T-cell (primary cell): ENCODE measurements around the gene MCL1. TPM values are rescaled to one million over a fixed set of nuclear protein-coding genes. Genes with fewer than 3 reads are reported as not detected.

ENCODE experiments used
- ATAC-seq, 4 experiments: fragments of 200-7000 bp in 3 of 4; fragments of 150-1000 bp in 1 of 4; cut with Tn5 transposase; replicated peaks in 1 of 4; 1 replicate in 3 of 4; 2 replicates in 1 of 4; pipeline ENCODE4 v1.10.0; 2021; ENCODE audit warnings: moderate library complexity in 3 of 4, mild to moderate bottlenecking in 2 of 4, moderate number of reproducible peaks in 1 of 4
- CTCF ChIA-PET, 2 donors: fragments of 300-600 bp; sonication (Branson Sonifier 250); formaldehyde crosslinking; loops; one replicate each; lab custom pipeline; 2022; ENCODE audit warnings: antibody characterized with exemption in 2 of 2; lab: Charles Lee
- POLR2A ChIA-PET, 2 donors: fragments of 300-600 bp; sonication (Branson Sonifier 250); formaldehyde crosslinking; loops; one replicate each; lab custom pipeline; 2022; ENCODE audit warnings: antibody characterized with exemption in 2 of 2; lab: Charles Lee
- DNase-seq, 35 experiments: peaks; one replicate each; pipeline versions ENCODE4 v3.0.0 to v3.0.0-alpha.2; 2013 to 2023
- H3K27ac ChIP-seq: one replicate; pipeline ENCODE4 v1.5.1; 2013; ENCODE audit warnings: low read length
- H3K27me3 ChIP-seq, 2 experiments: replicated peaks in 1 of 2; 1 replicate in 1 of 2; 2 replicates in 1 of 2; pipeline versions ENCODE4 v1.6.1 to v1.7.0; 2013; ENCODE audit warnings: low read length in 1 of 2, mixed read lengths in 1 of 2; ENCODE audit not compliant: control insufficient read depth in 2 of 2, insufficient read depth in 2 of 2; ENCODE audit errors: extremely low read depth in 1 of 2
- H3K36me3 ChIP-seq, 2 donors: 1 replicate in 1 of 2; 2 replicates in 1 of 2; pipeline versions ENCODE4 v1.6.1 to v1.7.0; 2013; ENCODE audit warnings: low read length in 1 of 2; ENCODE audit not compliant: control insufficient read depth in 2 of 2, insufficient read depth in 1 of 2; ENCODE audit errors: extremely low read depth in 1 of 2
- H3K4me1 ChIP-seq, 2 experiments: 1 replicate in 1 of 2; 2 replicates in 1 of 2; pipeline versions ENCODE4 v1.6.1 to v1.7.0; 2013; ENCODE audit warnings: low read length in 2 of 2, mixed read lengths in 1 of 2; ENCODE audit not compliant: insufficient read depth in 2 of 2, control insufficient read depth in 1 of 2; ENCODE audit errors: extremely low read depth in 1 of 2
- H3K4me3 ChIP-seq, 2 donors: 1 replicate in 1 of 2; 2 replicates in 1 of 2; pipeline versions ENCODE4 v1.5.1 to v1.7.0; 2013; ENCODE audit warnings: mild to moderate bottlenecking in 2 of 2, low read length in 1 of 2, moderate library complexity in 1 of 2; ENCODE audit not compliant: control insufficient read depth in 1 of 2; ENCODE audit errors: extremely low read depth in 1 of 2
- H3K9me3 ChIP-seq: 2 replicates; pipeline ENCODE4 v1.7.0; 2013
- H3K27ac Mint-ChIP-seq, 2 donors: one replicate each; pipeline ENCODE4 v1.8.0; 2020 to 2021; ENCODE audit warnings: mild to moderate bottlenecking in 2 of 2, mixed read lengths in 2 of 2
- H3K27me3 Mint-ChIP-seq, 2 donors: one replicate each; pipeline ENCODE4 v1.8.0; 2021 to 2022; ENCODE audit warnings: mixed read lengths in 2 of 2
- H3K36me3 Mint-ChIP-seq: one replicate; pipeline ENCODE4 v1.8.0; 2021; ENCODE audit warnings: mixed read lengths
- H3K4me1 Mint-ChIP-seq, 3 donors: one replicate each; pipeline ENCODE4 v1.8.0; 2020 to 2022; ENCODE audit warnings: mixed read lengths in 3 of 3, mild to moderate bottlenecking in 1 of 3
- H3K4me3 Mint-ChIP-seq, 3 donors: one replicate each; pipeline ENCODE4 v1.8.0; 2020 to 2022; ENCODE audit warnings: mild to moderate bottlenecking in 3 of 3, mixed read lengths in 3 of 3, moderate library complexity in 3 of 3
- H3K9me3 Mint-ChIP-seq, 3 donors: one replicate each; pipeline ENCODE4 v1.8.0; 2020 to 2022; ENCODE audit warnings: mixed read lengths in 3 of 3
- WGBS: methylation state at CpG from one replicate; pipeline ENCODE4 v1.1.5; 2013; ENCODE audit warnings: missing lambda C conversion rate; ENCODE audit not compliant: insufficient coverage; 5-methylcytosine and 5-hydroxymethylcytosine counted together
- total RNA-seq, 35 experiments: library from RNA in 6 of 35; stranded (reverse) in 6 of 35; fragments of 120-200 nt in 1 of 35; gene quantifications; one replicate each; pipeline versions ENCODE4 v1.2.1 to v1.2.4 and lab custom pipeline; 2013 to 2026

The MCL1 gene
- total RNA-seq, 5 donors from 2014 or later (not counting 1 experiment from before 2014, with no cell fraction given), result 478 to 731 (median 517) TPM

DNA sequence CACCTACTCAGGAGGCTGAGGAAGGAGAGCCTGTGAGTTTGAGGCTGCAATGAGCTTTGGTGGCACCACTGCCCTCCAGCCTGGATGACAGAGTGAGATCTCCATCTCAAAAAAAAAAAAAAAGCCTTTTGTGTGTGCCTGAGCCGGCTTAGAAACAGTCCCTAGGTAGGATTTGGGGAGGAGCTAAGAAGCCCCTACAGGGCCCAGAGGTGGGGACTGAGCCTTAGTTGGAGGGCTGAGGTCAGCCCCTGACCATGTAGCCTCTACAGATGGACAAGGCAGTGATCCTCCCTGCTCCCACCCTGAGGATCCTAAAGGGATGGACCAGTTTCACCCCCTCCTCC is 27.7 kb downstream of the MCL1 start:
- no peak for ATAC-seq
- no peak overlapping the region for H3K4me3 Mint-ChIP-seq
- Histone ChIP-seq H3K36me3 (peaks cover 0 to 4% of the 10 kb centered on the region in 2 donors), H3K4me3 (no peak overlapping the region), H3K27me3 (peaks cover 0 to 53% of the 10 kb centered on the region in 2 experiments), H3K4me1 (peaks cover 0 to 31% of the 10 kb centered on the region in 2 experiments), H3K9me3 (no peaks in the 10 kb centered on the region), H3K27ac (no peak overlapping the region)
- no CpG with 5 or more reads among the region's 1 CpG for WGBS
- no peak for DNase-seq
- ChIA-PET CTCF (interaction anchor here (0.6 kb wide), 2 partner anchors 9 to 32 kb away, joined by 3 read pairs; no protein-coding TSS in a partner anchor), POLR2A (interaction anchor here in 1 of 2 donors (0.5 to 1.2 kb wide), 3 partner anchors 9 to 585 kb away, joined by 4 to 6 read pairs (median 4); no protein-coding TSS in a partner anchor)
- no peak overlapping the region for H3K27ac Mint-ChIP-seq
- no peaks in the 10 kb centered on the region for H3K9me3 Mint-ChIP-seq
- peaks cover 19 to 32% (median 29%) of the 10 kb centered on the region in 3 donors for H3K4me1 Mint-ChIP-seq
- H3K27me3 Mint-ChIP-seq, result peaks cover 3 to 12% of the 10 kb centered on the region in 2 donors
- peaks cover 5% of the 10 kb centered on the region for H3K36me3 Mint-ChIP-seq

DNA sequence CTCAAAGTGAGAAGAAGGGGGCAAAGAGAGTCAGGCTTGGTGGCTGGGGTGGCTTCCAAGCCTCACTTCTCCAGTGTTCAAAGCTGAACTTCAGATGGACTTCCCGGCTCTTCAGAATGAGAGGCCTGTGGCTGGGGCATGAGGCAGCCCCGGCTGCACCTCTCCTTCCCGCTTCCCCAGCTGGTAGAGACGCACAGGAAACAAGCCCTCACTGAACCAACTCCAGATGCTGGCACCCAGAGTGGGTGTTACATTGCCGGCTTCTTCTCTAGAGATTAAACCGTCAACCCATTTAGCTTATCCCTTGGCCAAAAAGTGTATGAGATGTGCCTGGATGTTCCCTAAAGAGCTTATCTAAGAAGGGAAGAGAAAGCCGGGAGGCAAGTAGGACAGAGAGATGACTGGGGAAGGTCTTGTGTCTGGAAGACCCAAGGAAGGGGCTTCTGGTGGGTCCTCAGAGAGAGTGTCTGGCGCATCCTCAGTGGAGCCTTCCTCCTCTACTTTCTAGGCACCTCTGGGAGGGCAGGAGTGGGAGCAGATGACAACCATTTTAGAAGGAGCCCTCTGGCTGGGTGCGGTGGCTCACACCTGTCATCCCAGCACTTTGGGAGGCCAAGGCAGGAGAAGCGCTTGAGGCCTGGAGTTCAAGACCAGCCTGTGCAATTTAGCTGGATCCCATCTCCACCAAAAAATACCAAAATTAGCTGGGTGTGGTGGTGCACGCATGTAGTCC is 28.2 kb downstream of the MCL1 start:
- WGBS, result 31% methylated on average over 7 of the region's 11 CpGs
- peak overlapping the region in 1 of 3 donors; percentile 78 for H3K4me3 Mint-ChIP-seq

GRCh38 chr1:150550222-150551050 is 29.0 kb downstream of the MCL1 start:
- WGBS, result 95% methylated on average over 7 of the region's 22 CpGs
- peaks cover 0 to 31% of the 10 kb centered on the region in 2 experiments for H3K4me1 ChIP-seq
- DNase-seq (no peak), ATAC-seq (no peak)
- no peaks in the 10 kb centered on the region for H3K36me3 ChIP-seq
- H3K27ac ChIP-seq, result no peak overlapping the region
- peaks cover 0 to 65% of the 10 kb centered on the region in 2 experiments for H3K27me3 ChIP-seq
- H3K4me3 ChIP-seq, result no peak overlapping the region
- peaks cover 2% of the 10 kb centered on the region for H3K36me3 Mint-ChIP-seq
- H3K27me3 Mint-ChIP-seq, result peaks cover 7 to 24% of the 10 kb centered on the region in 2 donors
- ChIA-PET CTCF (interaction anchor here in 1 of 2 donors (0.6 kb wide), 1 partner anchor 10 kb away, joined by 3 read pairs; no protein-coding TSS in a partner anchor), POLR2A (interaction anchor here (0.7 to 1.2 kb wide), 2 partner anchors 11 to 78 kb away, joined by 4 to 6 read pairs; no protein-coding TSS in a partner anchor)
- H3K4me3 Mint-ChIP-seq, result peak overlapping the region in 2 of 3 donors; percentile 8 to 78
- no peaks in the 10 kb centered on the region for H3K9me3 Mint-ChIP-seq
- H3K9me3 ChIP-seq, result no peaks in the 10 kb centered on the region
- peaks cover 19 to 29% (median 27%) of the 10 kb centered on the region in 3 donors for H3K4me1 Mint-ChIP-seq
- no peak overlapping the region for H3K27ac Mint-ChIP-seq

More for the DNA sequence above, 28.2 kb downstream of the MCL1 start:
- Mint-ChIP-seq H3K36me3 (peaks cover 5% of the 10 kb centered on the region), H3K27me3 (peaks cover 7 to 18% of the 10 kb centered on the region in 2 donors), H3K9me3 (no peaks in the 10 kb centered on the region), H3K4me1 (peaks cover 19 to 32% (median 29%) of the 10 kb centered on the region in 3 donors), H3K27ac (peak overlapping the region in 1 of 2 donors; percentile 14)
- Histone ChIP-seq H3K4me3 (no peak overlapping the region), H3K4me1 (peaks cover 0 to 31% of the 10 kb centered on the region in 2 experiments), H3K27ac (no peak overlapping the region), H3K27me3 (peaks cover 0 to 58% of the 10 kb centered on the region in 2 experiments), H3K9me3 (no peaks in the 10 kb centered on the region), H3K36me3 (peaks cover 0 to 4% of the 10 kb centered on the region in 2 donors)
- ATAC-seq, result peak in 2 of 4 experiments; percentile 27 to 40
- POLR2A ChIA-PET, result interaction anchor here (0.7 to 1.2 kb wide), 2 partner anchors 10 to 78 kb away, joined by 4 to 6 read pairs; no protein-coding TSS in a partner anchor
- DNase-seq, result peak in 2 of 35 experiments; percentile 29 to 30
- CTCF ChIA-PET, result interaction anchor here in 1 of 2 donors (0.6 kb wide), 1 partner anchor 10 kb away, joined by 3 read pairs; no protein-coding TSS in a partner anchor

DNA sequence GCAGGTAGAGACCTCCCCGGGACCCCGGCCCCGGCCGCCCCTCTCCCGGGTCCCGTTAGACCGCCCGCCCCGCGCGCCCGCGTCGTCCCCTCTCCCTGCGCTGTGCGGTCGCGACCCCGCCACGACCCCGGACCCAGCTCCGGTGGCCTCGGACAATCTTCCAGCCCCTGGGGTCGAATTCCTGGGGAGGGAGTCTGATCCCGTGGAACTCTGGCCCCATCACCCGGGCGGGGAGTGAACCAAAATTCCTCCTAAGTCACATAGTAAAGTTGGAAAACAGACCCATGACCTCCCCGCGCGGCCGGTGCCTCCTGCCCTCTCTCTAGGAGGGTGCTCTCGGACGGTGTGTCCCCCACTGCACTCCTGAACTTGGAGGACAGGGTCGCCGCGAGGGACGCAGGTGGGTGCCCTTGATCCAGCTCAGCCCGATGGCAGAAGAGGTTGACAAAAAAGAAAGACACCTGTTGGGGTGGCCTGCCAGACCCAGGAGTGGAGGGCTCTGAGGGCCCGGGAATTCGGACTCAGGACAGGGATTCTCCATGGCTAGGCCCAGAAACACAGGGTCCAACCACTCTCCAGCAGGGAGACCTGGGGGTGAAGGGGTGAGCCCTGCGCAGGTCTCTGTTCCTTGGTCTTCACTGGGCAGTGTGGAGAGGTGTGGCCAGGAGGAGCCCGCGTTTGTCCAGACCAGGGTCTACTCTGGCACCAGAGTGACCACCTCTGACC is 29.8 kb downstream of the MCL1 start:
- 27% methylated on average over 25 of the region's 43 CpGs for WGBS
- Mint-ChIP-seq H3K27me3 (peaks cover 7 to 26% of the 10 kb centered on the region in 2 donors), H3K27ac (peak overlapping the region in 1 of 2 donors; percentile 28), H3K36me3 (no peaks in the 10 kb centered on the region), H3K4me3 (peak overlapping the region; percentile 72 to 78 (median 78)), H3K9me3 (no peaks in the 10 kb centered on the region), H3K4me1 (peaks cover 19 to 29% (median 26%) of the 10 kb centered on the region in 3 donors)
- ChIA-PET CTCF (interaction anchor here in 1 of 2 donors (0.6 kb wide), 1 partner anchor 11 kb away, joined by 3 read pairs; no protein-coding TSS in a partner anchor), POLR2A (no interaction called here)
- DNase-seq (no peak), ATAC-seq (peak in 1 of 4 experiments; percentile 2)
- H3K4me3 ChIP-seq, result peak overlapping the region in 1 of 2 donors; percentile 23
- peaks cover 0 to 31% of the 10 kb centered on the region in 2 experiments for H3K4me1 ChIP-seq
- H3K27ac ChIP-seq, result no peak overlapping the region
- peaks cover 0 to 73% of the 10 kb centered on the region in 2 experiments for H3K27me3 ChIP-seq
- no peaks in the 10 kb centered on the region for H3K36me3 ChIP-seq
- no peaks in the 10 kb centered on the region for H3K9me3 ChIP-seq

DNA sequence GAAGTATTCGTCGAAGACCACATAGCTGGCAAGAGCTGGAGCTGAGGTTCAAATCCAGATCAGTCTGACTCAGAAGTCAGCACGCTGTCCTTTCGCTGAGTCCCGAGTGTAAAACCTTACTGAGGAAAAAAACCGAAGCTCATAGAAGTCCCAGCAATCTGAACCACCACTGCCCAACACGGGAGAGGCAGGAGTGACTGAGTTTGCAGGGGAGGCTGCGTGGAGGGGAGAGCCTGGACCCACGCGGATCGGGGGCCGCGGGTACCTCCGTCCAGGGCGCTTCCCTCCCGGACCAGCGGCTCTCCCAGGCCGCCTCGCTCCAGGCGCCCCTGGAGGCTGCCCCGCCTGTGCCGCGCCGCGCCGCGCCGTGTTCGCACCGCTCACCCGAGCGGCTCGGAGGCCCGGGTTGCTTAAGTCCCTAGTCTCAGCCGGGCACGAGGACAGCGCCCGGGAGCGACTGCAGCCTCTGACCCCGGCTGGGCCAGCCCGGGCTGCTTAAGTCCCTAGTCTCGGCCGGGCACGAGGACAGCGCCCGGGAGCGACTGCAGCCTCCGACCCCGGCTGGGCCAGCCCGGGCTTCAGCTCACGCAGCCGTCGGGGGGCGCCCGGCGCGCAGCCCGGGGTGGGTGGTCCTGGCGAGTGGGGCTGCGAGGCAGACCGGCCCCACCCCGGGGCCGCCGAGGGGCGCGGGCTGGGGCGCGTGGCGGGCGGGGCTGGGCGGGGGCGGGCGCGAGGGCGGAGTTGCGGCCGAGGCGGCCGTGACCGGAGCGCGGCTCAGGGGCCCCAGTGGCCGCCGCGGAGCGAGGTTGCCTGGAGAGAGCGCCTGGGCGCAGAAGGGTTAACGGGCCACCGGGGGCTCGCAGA is 30.5 kb downstream of the MCL1 start, which contains the start of gene ADAMTSL4:
Gene ADAMTSL4 (plus strand): TSS at position 777 of the 864 bp plus-strand sequence. CDS start 2,881 bp downstream, outside the sequence.
- DNase-seq (peak in 6 of 35 experiments; percentile 26 to 59 (median 38)), ATAC-seq (peak; percentile 76 to 83 (median 79))
- peaks cover 7 to 29% of the 10 kb centered on the region in 2 donors for H3K27me3 Mint-ChIP-seq
- H3K36me3 Mint-ChIP-seq, result no peaks in the 10 kb centered on the region
- peaks cover 0 to 74% of the 10 kb centered on the region in 2 experiments for H3K27me3 ChIP-seq
- POLR2A ChIA-PET, result interaction anchor here (0.6 to 1.1 kb wide), 2 partner anchors 23 to 63 kb away, joined by 5 to 6 read pairs; no protein-coding TSS in a partner anchor
- H3K27ac ChIP-seq, result no peak within 1 kb of the TSS
- CTCF ChIA-PET, result interaction anchor here in 1 of 2 donors (1.1 kb wide), 1 partner anchor 12 kb away, joined by 4 read pairs; no protein-coding TSS in a partner anchor
- H3K4me3 ChIP-seq, result peak within 1 kb of the TSS; percentile 40 to 64
- H3K9me3 ChIP-seq, result no peaks in the 10 kb centered on the region
- peaks cover 0 to 31% of the 10 kb centered on the region in 2 experiments for H3K4me1 ChIP-seq
- H3K27ac Mint-ChIP-seq, result peak within 1 kb of the TSS in 1 of 2 donors; percentile 28
- peak within 1 kb of the TSS; percentile 73 to 80 (median 78) for H3K4me3 Mint-ChIP-seq
- H3K36me3 ChIP-seq, result no peaks in the 10 kb centered on the region
- no peaks in the 10 kb centered on the region for H3K9me3 Mint-ChIP-seq
- WGBS, result under 1% methylated on average over 77 of the region's 91 CpGs
- H3K4me1 Mint-ChIP-seq, result peaks cover 19 to 29% (median 26%) of the 10 kb centered on the region in 3 donors
